H9 (cell line): ENCODE data around the gene MRO. TPM values are rescaled to one million over a fixed set of nuclear protein-coding genes. Genes with fewer than 3 reads are reported as not detected.
"Not testable (repeated sequence)": the region's sequence is repeated elsewhere in the genome, so short reads cannot be mapped to it uniquely, and the experiment has no call there.

Experiments
- DNase-seq: peaks from one replicate; pipeline ENCODE4 v3.0.0-alpha.2; 2017
- H2AFZ ChIP-seq: one replicate; pipeline ENCODE4 v1.6.1; 2013; ENCODE audit warnings: mild to moderate bottlenecking, low read length, control low read depth, moderate library complexity
- H2AK5ac ChIP-seq: 2 replicates; pipeline ENCODE4 v1.6.1; 2013; ENCODE audit warnings: low read length, control low read depth, mixed read lengths; ENCODE audit not compliant: insufficient read length
- H2BK120ac ChIP-seq: one replicate; pipeline ENCODE4 v1.6.1; 2013; ENCODE audit warnings: low read depth, mild to moderate bottlenecking, low read length, control low read depth, inconsistent platforms; ENCODE audit not compliant: poor library complexity, severe bottlenecking
- H2BK12ac ChIP-seq: 2 replicates; pipeline ENCODE4 v1.6.1; 2013; ENCODE audit warnings: low read length, control low read depth, mixed read lengths, low read depth; ENCODE audit not compliant: insufficient read length
- H2BK15ac ChIP-seq: 2 replicates; pipeline ENCODE4 v1.6.1; 2013; ENCODE audit warnings: low read depth, low read length, control low read depth
- H2BK20ac ChIP-seq: one replicate; pipeline ENCODE4 v1.6.1; 2013; ENCODE audit warnings: low read depth, mild to moderate bottlenecking, low read length, control low read depth, inconsistent platforms; ENCODE audit not compliant: poor library complexity, severe bottlenecking
- H2BK5ac ChIP-seq: 2 replicates; pipeline ENCODE4 v1.6.1; 2013; ENCODE audit warnings: low read length, control low read depth, mixed read lengths; ENCODE audit not compliant: insufficient read length
- H3K14ac ChIP-seq: 2 replicates; pipeline ENCODE4 v1.6.1; 2013; ENCODE audit warnings: low read length, control low read depth; ENCODE audit not compliant: insufficient read depth
- H3K18ac ChIP-seq: 2 replicates; pipeline ENCODE4 v1.6.1; 2013; ENCODE audit warnings: low read depth, mild to moderate bottlenecking, mixed read lengths, low read length, control low read depth; ENCODE audit not compliant: insufficient read length
- H3K23ac ChIP-seq: 2 replicates; pipeline ENCODE4 v1.6.1; 2013; ENCODE audit warnings: low read length, control low read depth, mixed read lengths, low read depth; ENCODE audit not compliant: insufficient read length
- H3K23me2 ChIP-seq: 2 replicates; pipeline ENCODE4 v1.6.1; 2013; ENCODE audit warnings: low read depth, mild to moderate bottlenecking, mixed read lengths, low read length, control low read depth; ENCODE audit not compliant: insufficient read length, poor library complexity, severe bottlenecking
- H3K27ac ChIP-seq: 2 replicates; pipeline ENCODE4 v1.5.1; 2013; ENCODE audit warnings: low read length, control low read depth, mixed read lengths, low read depth; ENCODE audit not compliant: insufficient read length
- H3K27me3 ChIP-seq: 2 replicates; pipeline ENCODE4 v1.6.1; 2013; ENCODE audit warnings: low read length, control low read depth, inconsistent platforms; ENCODE audit not compliant: insufficient read depth
- H3K4ac ChIP-seq: 2 replicates; pipeline ENCODE4 v1.6.1; 2013; ENCODE audit warnings: low read depth, mild to moderate bottlenecking, control low read depth, inconsistent platforms, low read length, moderate library complexity
- H3K4me1 ChIP-seq: 2 replicates; pipeline ENCODE4 v1.6.1; 2013; ENCODE audit warnings: low read length, control low read depth, inconsistent platforms; ENCODE audit not compliant: insufficient read depth
- H3K4me2 ChIP-seq: 2 replicates; pipeline ENCODE4 v1.6.1; 2013; ENCODE audit warnings: low read length, control low read depth, mixed read lengths; ENCODE audit not compliant: insufficient read length, insufficient read depth
- H3K56ac ChIP-seq: 2 replicates; pipeline ENCODE4 v1.6.1; 2013; ENCODE audit warnings: low read depth, mild to moderate bottlenecking, mixed read lengths, low read length, control low read depth; ENCODE audit not compliant: insufficient read length
- H3K79me1 ChIP-seq: 2 replicates; pipeline ENCODE4 v1.6.1; 2013; ENCODE audit warnings: low read depth, mild to moderate bottlenecking, moderate library complexity, low read length, control low read depth, inconsistent platforms; ENCODE audit not compliant: insufficient read depth, poor library complexity, severe bottlenecking
- H3K79me2 ChIP-seq: 2 replicates; pipeline ENCODE4 v1.6.1; 2013; ENCODE audit warnings: low read length, control low read depth, inconsistent platforms; ENCODE audit not compliant: insufficient read depth
- H3K9ac ChIP-seq: 2 replicates; pipeline ENCODE4 v1.6.1; 2013; ENCODE audit warnings: low read length, control low read depth, mixed read lengths; ENCODE audit not compliant: insufficient read length; ENCODE audit errors: extremely low read depth
- H3K9me3 ChIP-seq: one replicate; pipeline ENCODE4 v1.6.1; 2013; ENCODE audit warnings: low read depth, low read length, inconsistent platforms; ENCODE audit not compliant: control insufficient read depth
- H3T11ph ChIP-seq: one replicate; pipeline ENCODE4 v1.6.1; 2013; ENCODE audit warnings: mild to moderate bottlenecking, low read length, control low read depth, inconsistent platforms
- H4K20me1 ChIP-seq: one replicate; pipeline ENCODE4 v1.6.1; 2013; ENCODE audit not compliant: control insufficient read depth, insufficient read length, insufficient read depth
- H4K5ac ChIP-seq: 2 replicates; pipeline ENCODE4 v1.6.1; 2013; ENCODE audit warnings: low read depth, mild to moderate bottlenecking, mixed read lengths, low read length, control low read depth; ENCODE audit not compliant: insufficient read length
- H4K8ac ChIP-seq: replicated peaks from 2 replicates; pipeline ENCODE4 v1.6.1; 2013; ENCODE audit warnings: low read length, control low read depth, mixed read lengths, low read depth; ENCODE audit not compliant: insufficient read length
- H4K91ac ChIP-seq: 2 replicates; pipeline ENCODE4 v1.6.1; 2013; ENCODE audit warnings: low read depth, mild to moderate bottlenecking, moderate library complexity, mixed read lengths, low read length, control low read depth; ENCODE audit not compliant: insufficient read length
- H3K27ac Mint-ChIP-seq, 3 experiments: 2 replicates in 2 of 3; 3 replicates in 1 of 3; pipeline ENCODE4 v1.8.0; 2020 to 2021; ENCODE audit warnings: mixed read lengths in 3 of 3, mild to moderate bottlenecking in 1 of 3, moderate library complexity in 1 of 3
- H3K27me3 Mint-ChIP-seq: 2 replicates; pipeline ENCODE4 v1.8.0; 2021; ENCODE audit warnings: low read depth, mild to moderate bottlenecking, moderate library complexity, mixed read lengths
- H3K36me3 Mint-ChIP-seq, 3 experiments: 2 replicates in 2 of 3; 3 replicates in 1 of 3; pipeline ENCODE4 v1.8.0; 2020 to 2021; ENCODE audit warnings: low read depth in 3 of 3, mixed read lengths in 3 of 3; ENCODE audit not compliant: insufficient read depth in 1 of 3
- H3K4me1 Mint-ChIP-seq, 2 experiments: 2 replicates each; pipeline ENCODE4 v1.8.0; 2020; ENCODE audit warnings: mixed read lengths in 2 of 2
- H3K4me3 Mint-ChIP-seq, 2 experiments: 2 replicates in 1 of 2; 3 replicates in 1 of 2; pipeline ENCODE4 v1.8.0; 2020 to 2021; ENCODE audit warnings: mild to moderate bottlenecking in 2 of 2, mixed read lengths in 2 of 2, moderate library complexity in 1 of 2
- H3K9me3 Mint-ChIP-seq, 2 experiments: 2 replicates in 1 of 2; 3 replicates in 1 of 2; pipeline ENCODE4 v1.8.0; 2020; ENCODE audit warnings: mild to moderate bottlenecking in 2 of 2, mixed read lengths in 2 of 2, moderate library complexity in 1 of 2
- WGBS: extraction: QIAGEN DNeasy Blood & Tissue Kit; methylation state at CpG from one replicate; pipeline ENCODE4 v1.1.7; 2013; ENCODE audit warnings: missing lambda C conversion rate, low lambda C conversion rate, mixed read lengths; ENCODE audit not compliant: insufficient read length; ENCODE audit errors: extremely low coverage; 5-methylcytosine and 5-hydroxymethylcytosine counted together
- total RNA-seq: library from RNA; stranded (reverse); gene quantifications from 2 replicates; pipeline ENCODE4 v1.2.1, GENCODE V29; 2021
- TF ChIP-seq, protein P1 (sequence below): fragments of 200-600 bp; sonication (generic); conservative IDR thresholded peaks from 3 replicates; pipeline ENCODE4 v1.8.0; 2021; ENCODE audit warnings: antibody characterized with exemption, mild to moderate bottlenecking

The MRO gene
- total RNA-seq, 1 experiment from 2014 or later: 0.57 TPM

DNA sequence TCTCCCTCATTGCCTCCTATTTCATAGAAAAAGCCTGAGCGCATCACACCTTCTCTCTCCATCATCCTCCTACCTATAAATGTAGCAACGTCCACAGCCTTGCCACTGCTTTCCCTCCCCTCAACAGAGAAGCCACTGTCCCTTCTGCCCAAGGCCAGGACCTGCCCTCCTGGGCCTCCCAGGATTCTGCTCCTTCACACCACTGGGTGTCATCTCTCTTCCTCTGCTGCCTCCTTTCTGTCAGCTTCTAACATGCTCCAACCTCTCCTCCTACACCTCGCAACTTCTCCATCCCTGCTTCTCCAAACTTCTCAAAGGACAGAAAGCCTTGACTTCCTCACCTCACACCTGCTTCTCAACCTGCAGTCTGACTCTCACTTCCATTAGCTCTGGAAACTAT, 37.9 kb upstream of the MRO start:
- no peak for DNase-seq
- H3K4me3 Mint-ChIP-seq: no peak overlapping the region
- H2BK120ac ChIP-seq: no peak overlapping the region
- no peaks in the 10 kb centered on the region for H3K79me2 ChIP-seq
- no peak overlapping the region for H3K27ac ChIP-seq
- no peak overlapping the region for H3K27ac Mint-ChIP-seq
- no peak overlapping the region for H4K8ac ChIP-seq
- no peak overlapping the region for H3T11ph ChIP-seq
- H2AFZ ChIP-seq: no peak overlapping the region
- no peaks in the 10 kb centered on the region for H3K9me3 Mint-ChIP-seq
- H4K91ac ChIP-seq: no peak overlapping the region
- H3K4me1 ChIP-seq: no peaks in the 10 kb centered on the region; the same call in 1 of the 2 replicates
- no peaks in the 10 kb centered on the region for H4K20me1 ChIP-seq
- H3K14ac ChIP-seq: no peak overlapping the region
- no peak overlapping the region for H2BK15ac ChIP-seq
- no peak overlapping the region for H4K5ac ChIP-seq
- no peak overlapping the region for H3K9ac ChIP-seq
- H2BK5ac ChIP-seq: no peak overlapping the region
- H3K79me1 ChIP-seq: no peaks in the 10 kb centered on the region
- H3K23me2 ChIP-seq: no peaks in the 10 kb centered on the region
- H3K9me3 ChIP-seq: no peaks in the 10 kb centered on the region
- H3K36me3 Mint-ChIP-seq: no peaks in the 10 kb centered on the region
- H3K56ac ChIP-seq: no peak overlapping the region
- H3K18ac ChIP-seq: no peak overlapping the region
- no peak overlapping the region for H3K4ac ChIP-seq
- H3K4me2 ChIP-seq: no peak overlapping the region
- no peak overlapping the region for H2AK5ac ChIP-seq
- H3K23ac ChIP-seq: no peak overlapping the region
- TF ChIP-seq, protein P1, sequence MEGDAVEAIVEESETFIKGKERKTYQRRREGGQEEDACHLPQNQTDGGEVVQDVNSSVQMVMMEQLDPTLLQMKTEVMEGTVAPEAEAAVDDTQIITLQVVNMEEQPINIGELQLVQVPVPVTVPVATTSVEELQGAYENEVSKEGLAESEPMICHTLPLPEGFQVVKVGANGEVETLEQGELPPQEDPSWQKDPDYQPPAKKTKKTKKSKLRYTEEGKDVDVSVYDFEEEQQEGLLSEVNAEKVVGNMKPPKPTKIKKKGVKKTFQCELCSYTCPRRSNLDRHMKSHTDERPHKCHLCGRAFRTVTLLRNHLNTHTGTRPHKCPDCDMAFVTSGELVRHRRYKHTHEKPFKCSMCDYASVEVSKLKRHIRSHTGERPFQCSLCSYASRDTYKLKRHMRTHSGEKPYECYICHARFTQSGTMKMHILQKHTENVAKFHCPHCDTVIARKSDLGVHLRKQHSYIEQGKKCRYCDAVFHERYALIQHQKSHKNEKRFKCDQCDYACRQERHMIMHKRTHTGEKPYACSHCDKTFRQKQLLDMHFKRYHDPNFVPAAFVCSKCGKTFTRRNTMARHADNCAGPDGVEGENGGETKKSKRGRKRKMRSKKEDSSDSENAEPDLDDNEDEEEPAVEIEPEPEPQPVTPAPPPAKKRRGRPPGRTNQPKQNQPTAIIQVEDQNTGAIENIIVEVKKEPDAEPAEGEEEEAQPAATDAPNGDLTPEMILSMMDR: no peak
- no peaks in the 10 kb centered on the region for H3K27me3 ChIP-seq
- no CpG with 5 or more reads among the region's 3 CpGs for WGBS
- H3K27me3 Mint-ChIP-seq: no peaks in the 10 kb centered on the region; the same call in none of the 2 replicates
- H2BK12ac ChIP-seq: no peak overlapping the region
- peaks cover 9 to 10% of the 10 kb centered on the region in 2 experiments for H3K4me1 Mint-ChIP-seq
- no peak overlapping the region for H2BK20ac ChIP-seq

DNA sequence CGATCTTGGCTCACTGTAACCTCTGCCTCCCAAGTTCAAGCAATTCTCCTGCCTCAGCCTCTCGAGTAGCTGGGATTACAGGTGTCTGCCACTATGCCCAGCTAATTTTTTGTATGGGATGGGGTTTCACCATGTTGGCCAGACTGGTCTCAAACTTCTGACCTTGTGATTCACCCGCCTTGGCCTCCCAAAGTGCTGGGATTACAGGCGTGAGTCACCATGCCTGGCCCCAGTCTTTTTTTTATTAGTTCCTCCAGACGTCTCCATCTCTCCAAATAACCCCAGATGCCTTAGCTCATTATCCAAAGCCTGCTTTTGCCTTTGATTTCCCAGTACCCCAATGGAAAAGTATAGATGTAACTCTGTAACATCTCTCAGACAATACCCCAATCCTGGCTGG, 37.4 kb upstream of the MRO start:
- not testable (repeated sequence) for H3K79me2 ChIP-seq, H3K27ac ChIP-seq, H2BK120ac ChIP-seq, H3K9me3 ChIP-seq, H3K14ac ChIP-seq, H2BK15ac ChIP-seq, H4K91ac ChIP-seq, H3K9me3 Mint-ChIP-seq, H3T11ph ChIP-seq, H2BK20ac ChIP-seq, H2BK5ac ChIP-seq, H3K56ac ChIP-seq, H3K4ac ChIP-seq, H3K4me1 ChIP-seq, H4K5ac ChIP-seq, H3K27me3 ChIP-seq, H3K36me3 Mint-ChIP-seq, DNase-seq, H3K79me1 ChIP-seq, H3K27ac Mint-ChIP-seq, H3K23ac ChIP-seq, H4K20me1 ChIP-seq, H3K18ac ChIP-seq, H3K4me3 Mint-ChIP-seq, H2BK12ac ChIP-seq, H4K8ac ChIP-seq, H2AK5ac ChIP-seq, H3K4me1 Mint-ChIP-seq, H3K4me2 ChIP-seq, H3K27me3 Mint-ChIP-seq, H3K23me2 ChIP-seq, H2AFZ ChIP-seq, H3K9ac ChIP-seq
- no CpG with 5 or more reads among the region's 5 CpGs for WGBS
